Rectal smooth muscle tissue (tissue), 1 donor: ENCODE results near the gene TOX4.
"Not testable (repeated sequence)": the region's sequence is repeated elsewhere in the genome, so short reads cannot be mapped to it uniquely, and the experiment has no call there.

Source experiments
- H3K27ac ChIP-seq: one replicate; pipeline ENCODE4 v1.7.0; 2013; ENCODE audit warnings: low read depth, low read length, inconsistent platforms
- H3K27me3 ChIP-seq: one replicate; pipeline ENCODE4 v1.7.0; 2013; ENCODE audit warnings: low read length; ENCODE audit not compliant: control insufficient read depth, insufficient read depth
- H3K36me3 ChIP-seq: one replicate; pipeline ENCODE4 v1.7.0; 2013; ENCODE audit warnings: low read length; ENCODE audit not compliant: control insufficient read depth, insufficient read depth
- H3K4me1 ChIP-seq: one replicate; pipeline ENCODE4 v1.7.0; 2013; ENCODE audit warnings: low read length; ENCODE audit not compliant: control insufficient read depth, insufficient read depth
- H3K4me3 ChIP-seq: one replicate; pipeline ENCODE4 v1.7.0; 2013; ENCODE audit warnings: low read length
- H3K9ac ChIP-seq: one replicate; pipeline ENCODE4 v1.7.0; 2013; ENCODE audit warnings: low read length

The TOX4 gene

DNA sequence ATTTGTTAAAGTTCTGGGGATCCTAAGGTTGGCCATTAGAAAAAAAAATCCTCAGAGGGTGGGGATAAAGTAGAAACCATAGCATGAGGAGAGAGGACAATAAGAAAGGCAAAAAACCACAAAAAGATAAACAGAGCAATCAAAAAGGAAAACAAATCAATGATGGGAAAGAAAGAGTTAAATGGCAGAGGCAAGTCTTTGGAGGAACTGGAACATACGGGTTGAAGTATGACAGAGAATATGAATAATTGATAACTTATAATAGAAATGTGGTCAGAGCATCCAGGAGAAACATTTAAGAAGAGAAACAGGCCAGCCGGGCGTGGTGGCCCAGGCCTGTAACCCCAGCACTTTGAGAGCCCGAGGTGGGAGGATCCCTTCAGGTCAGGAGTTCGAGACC, 67.0 kb downstream of the TOX4 start:
- no peak overlapping the region for H3K9ac ChIP-seq
- H3K36me3 ChIP-seq: no peaks in the 10 kb centered on the region
- H3K27me3 ChIP-seq: no peaks in the 10 kb centered on the region
- no peak overlapping the region for H3K4me3 ChIP-seq
- H3K27ac ChIP-seq: no peak overlapping the region
- H3K4me1 ChIP-seq: no peaks in the 10 kb centered on the region

DNA sequence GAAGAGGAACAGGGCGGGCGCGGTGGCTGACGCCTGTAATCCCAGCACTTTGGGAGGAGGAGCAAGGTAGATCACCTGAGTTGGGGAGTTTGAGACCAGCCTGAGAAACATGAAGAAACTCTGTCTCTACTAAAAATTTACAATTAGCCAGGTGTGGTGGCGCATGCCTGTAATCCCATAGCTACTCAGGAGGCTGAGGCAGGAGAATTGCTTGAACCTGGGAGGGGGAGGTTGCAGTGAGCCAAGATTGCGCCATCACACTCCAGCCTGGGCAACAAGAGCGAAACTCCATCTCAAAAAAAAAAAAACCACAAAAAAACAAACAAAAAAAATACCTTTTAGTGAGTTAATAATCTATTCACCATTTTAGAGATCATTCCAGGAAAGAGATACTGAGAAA, 67.6 kb downstream of the TOX4 start:
- H3K9ac ChIP-seq, H3K4me1 ChIP-seq, H3K4me3 ChIP-seq, H3K27ac ChIP-seq, H3K27me3 ChIP-seq, H3K36me3 ChIP-seq: not testable (repeated sequence)
